Non-pigmented ciliary epithelial cell (primary cell): ENCODE data around the gene ZNF613.
"Not testable (repeated sequence)": the region's sequence is repeated elsewhere in the genome, so short reads cannot be mapped to it uniquely, and the experiment has no call there.

Source experiments
- DNase-seq: peaks from one replicate; pipeline ENCODE4 v3.0.0-alpha.2; 2010; ENCODE audit warnings: low read depth

ZNF613 gene

GRCh38 chr19:51944798-51945552 lies 17.7 kb downstream of the ZNF613 start:
- DNase-seq = no peak

GRCh38 chr19:51946602-51947001 lies 19.3 kb downstream of the ZNF613 start:
- DNase-seq = no peak

- DNase-seq = no peak
Observed at GRCh38 chr19:51948975-51949374, 21.7 kb downstream of the ZNF613 start.

- DNase-seq = not testable (repeated sequence)
Observed at GRCh38 chr19:51957846-51958245, 30.6 kb downstream of the ZNF613 start.

- DNase-seq = no peak
Observed at GRCh38 chr19:51959791-51960190, 32.5 kb downstream of the ZNF613 start.

GRCh38 chr19:51960621-51961233 lies 33.5 kb downstream of the ZNF613 start:
- DNase-seq = not testable (repeated sequence)

- DNase-seq = no peak
Observed at GRCh38 chr19:51965583-51965982, 38.3 kb downstream of the ZNF613 start.

GRCh38 chr19:51970718-51971117 lies 43.4 kb downstream of the ZNF613 start:
- DNase-seq = no peak

- DNase-seq = no peak
Observed at GRCh38 chr19:51971624-51972023, 44.4 kb downstream of the ZNF613 start.

- not testable (repeated sequence) for DNase-seq
Observed at GRCh38 chr19:51975787-51976186, 48.5 kb downstream of the ZNF613 start.

- DNase-seq = no peak
Observed at GRCh38 chr19:51976852-51977251, 49.6 kb downstream of the ZNF613 start.

GRCh38 chr19:51977346-51977745 lies 50.1 kb downstream of the ZNF613 start:
- DNase-seq = no peak

GRCh38 chr19:51978882-51979281 lies 51.6 kb downstream of the ZNF613 start:
- no peak for DNase-seq

GRCh38 chr19:51980116-51980736 lies 53.0 kb downstream of the ZNF613 start:
- DNase-seq = no peak

- DNase-seq = not testable (repeated sequence)
Observed at GRCh38 chr19:51980926-51981325, 53.7 kb downstream of the ZNF613 start.

- no peak for DNase-seq
Observed at GRCh38 chr19:51983361-51983760, 56.1 kb downstream of the ZNF613 start.

- DNase-seq = peak; percentile 84
Observed at GRCh38 chr19:51986309-51987291, 59.3 kb downstream of the ZNF613 start, which contains the start of gene ZNF350. Gene ZNF350, minus strand, starts transcription at chr19:51986840. Its CDS starts 12,480 bp downstream, at chr19:51974360.

GRCh38 chr19:51993422-51993821 lies 66.2 kb downstream of the ZNF613 start:
- no peak for DNase-seq

GRCh38 chr19:51994048-51994644 lies 66.9 kb downstream of the ZNF613 start:
- no peak for DNase-seq
